ENCODE measurements around the gene CFAP54.

DNA sequence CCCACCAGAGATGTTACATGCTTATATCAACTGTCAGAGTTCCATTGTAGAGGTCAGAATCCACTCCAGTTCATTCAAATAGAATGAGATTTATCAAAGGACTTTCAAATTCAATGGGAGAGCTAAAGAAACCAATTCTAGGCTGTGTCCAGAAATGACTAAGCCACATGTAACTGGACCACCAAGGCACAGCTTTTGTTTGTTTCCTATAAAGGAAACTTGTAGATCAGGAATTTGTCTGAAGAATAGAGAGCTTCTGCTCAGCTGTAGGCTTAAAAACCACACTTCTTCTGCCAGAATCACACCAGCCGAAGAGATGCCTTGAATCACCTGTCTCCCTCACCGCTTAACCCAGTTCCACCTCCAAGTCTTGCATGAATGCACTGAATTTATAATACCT, 283.7 kb downstream of the CFAP54 start:
- TF ChIP-seq EZH2phosphoT487 (IDR thresholded peaks at IDR 0.05; ENCODE audit: unreplicated experiment): no peak
- TF ChIP-seq, protein P1, sequence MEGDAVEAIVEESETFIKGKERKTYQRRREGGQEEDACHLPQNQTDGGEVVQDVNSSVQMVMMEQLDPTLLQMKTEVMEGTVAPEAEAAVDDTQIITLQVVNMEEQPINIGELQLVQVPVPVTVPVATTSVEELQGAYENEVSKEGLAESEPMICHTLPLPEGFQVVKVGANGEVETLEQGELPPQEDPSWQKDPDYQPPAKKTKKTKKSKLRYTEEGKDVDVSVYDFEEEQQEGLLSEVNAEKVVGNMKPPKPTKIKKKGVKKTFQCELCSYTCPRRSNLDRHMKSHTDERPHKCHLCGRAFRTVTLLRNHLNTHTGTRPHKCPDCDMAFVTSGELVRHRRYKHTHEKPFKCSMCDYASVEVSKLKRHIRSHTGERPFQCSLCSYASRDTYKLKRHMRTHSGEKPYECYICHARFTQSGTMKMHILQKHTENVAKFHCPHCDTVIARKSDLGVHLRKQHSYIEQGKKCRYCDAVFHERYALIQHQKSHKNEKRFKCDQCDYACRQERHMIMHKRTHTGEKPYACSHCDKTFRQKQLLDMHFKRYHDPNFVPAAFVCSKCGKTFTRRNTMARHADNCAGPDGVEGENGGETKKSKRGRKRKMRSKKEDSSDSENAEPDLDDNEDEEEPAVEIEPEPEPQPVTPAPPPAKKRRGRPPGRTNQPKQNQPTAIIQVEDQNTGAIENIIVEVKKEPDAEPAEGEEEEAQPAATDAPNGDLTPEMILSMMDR (conservative IDR thresholded peaks at IDR 0.05; ENCODE audit: low read depth in 2 of 2): no peak
- no peak for TF ChIP-seq POLR2AphosphoS5 (IDR thresholded peaks at IDR 0.05; ENCODE audit: low read depth)
- TF ChIP-seq EZH2 (IDR thresholded peaks at IDR 0.05; ENCODE audit: low read depth, unreplicated experiment): no peak
